Body of pancreas (tissue), 4 donors: Measurements from ENCODE around the gene CTXND1. TPM values are rescaled to one million over a fixed set of nuclear protein-coding genes. Genes with fewer than 3 reads are reported as not detected.

Source experiments
- ATAC-seq: fragments of 150-250 bp; one replicate; pipeline ENCODE4 v1.9.1; 2016
- DNase-seq, 4 donors: peaks; one replicate each; pipeline ENCODE4 v3.0.0-alpha.2; 2019
- H3K27ac ChIP-seq, 4 donors: fragments of 200-600 bp; sonication (generic); 1 replicate in 3 of 4; 2 replicates in 1 of 4; pipeline versions ENCODE4 v1.5.1 to v1.6.1; 2016 to 2019; ENCODE audit warnings: mild to moderate bottlenecking in 1 of 4, mixed read lengths in 1 of 4, moderate library complexity in 1 of 4
- H3K27me3 ChIP-seq, 2 donors: fragments of 200-600 bp; sonication (generic); one replicate each; pipeline ENCODE4 v1.6.0; 2016; ENCODE audit warnings: mild to moderate bottlenecking in 1 of 2
- H3K36me3 ChIP-seq, 2 donors: fragments of 200-600 bp; sonication (generic); replicated peaks in 1 of 2; 2 replicates each; pipeline ENCODE4 v1.5.1; 2016; ENCODE audit warnings: low read depth in 2 of 2; ENCODE audit not compliant: insufficient read depth in 1 of 2
- H3K4me1 ChIP-seq: fragments of 200-600 bp; sonication (generic); one replicate; pipeline ENCODE4 v1.6.0; 2016
- H3K4me3 ChIP-seq, 2 donors: fragments of 200-600 bp; sonication (generic); 1 replicate in 1 of 2; 2 replicates in 1 of 2; pipeline ENCODE4 v1.5.1; 2016 to 2019
- H3K9me3 ChIP-seq, 3 donors: fragments of 200-600 bp; sonication (generic); 1 replicate in 2 of 3; 2 replicates in 1 of 3; pipeline ENCODE4 v1.5.1; 2016
- POLR2A ChIP-seq, 3 donors: fragments of 450-650 bp; IDR thresholded peaks; one replicate each; pipeline ENCODE4 v1.6.1; 2016; ENCODE audit warnings: antibody characterized with exemption in 3 of 3, mild to moderate bottlenecking in 2 of 3
- WGBS, 2 donors: methylation state at CpG; one replicate each; pipeline ENCODE4 v1.1.5; 2017; 5-methylcytosine and 5-hydroxymethylcytosine counted together
- intact Hi-C: fragments of 100-400 bp; cut with DNase I; formaldehyde crosslinking; loops from one replicate; pipeline ENCODE4 v1.15.1; 2023
- total RNA-seq, 2 donors: library from RNA; depleted of rRNA; stranded (reverse); fragments of >200 nt; gene quantifications; one replicate each; pipeline ENCODE4 v1.1.0, GENCODE V29; 2016
- TF ChIP-seq, protein P1 (sequence below), 7 experiments: fragments of 450-650 bp in 4 of 7; fragments of 200-600 bp in 3 of 7; sonication (generic) in 3 of 7; IDR thresholded peaks; one replicate each; pipeline ENCODE4 v1.5.1; 2016 to 2019; ENCODE audit warnings: antibody characterized with exemption in 7 of 7

Gene CTXND1
- total RNA-seq, 2 donors from 2014 or later = 0.66 to 1.0 TPM

DNA sequence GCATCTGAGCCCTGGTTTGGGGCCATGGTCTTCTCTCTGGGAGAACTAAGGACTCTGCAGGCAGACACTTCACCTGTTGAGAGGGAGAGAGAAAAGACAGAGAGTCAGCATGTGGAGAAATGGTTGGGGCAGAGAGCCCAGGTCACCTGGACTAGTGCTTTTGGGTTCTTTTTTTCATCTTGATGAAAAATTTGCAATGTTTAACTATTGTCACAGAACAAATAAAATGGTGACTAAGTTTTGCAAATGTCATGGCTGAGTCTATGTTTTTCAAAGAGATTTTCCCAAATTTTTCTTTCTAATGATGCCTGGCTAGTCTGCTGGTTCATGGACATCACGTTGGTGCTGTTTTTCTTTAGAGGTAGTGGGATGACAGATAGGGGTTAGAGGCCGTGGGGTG lies 81.4 kb downstream of the CTXND1 start:
- no peaks in the 10 kb centered on the region for H3K36me3 ChIP-seq
- no peak overlapping the region for H3K27ac ChIP-seq
- H3K9me3 ChIP-seq = no peaks in the 10 kb centered on the region
- no peaks in the 10 kb centered on the region for H3K27me3 ChIP-seq
- no peak overlapping the region for H3K4me3 ChIP-seq
- TF ChIP-seq, protein P1, sequence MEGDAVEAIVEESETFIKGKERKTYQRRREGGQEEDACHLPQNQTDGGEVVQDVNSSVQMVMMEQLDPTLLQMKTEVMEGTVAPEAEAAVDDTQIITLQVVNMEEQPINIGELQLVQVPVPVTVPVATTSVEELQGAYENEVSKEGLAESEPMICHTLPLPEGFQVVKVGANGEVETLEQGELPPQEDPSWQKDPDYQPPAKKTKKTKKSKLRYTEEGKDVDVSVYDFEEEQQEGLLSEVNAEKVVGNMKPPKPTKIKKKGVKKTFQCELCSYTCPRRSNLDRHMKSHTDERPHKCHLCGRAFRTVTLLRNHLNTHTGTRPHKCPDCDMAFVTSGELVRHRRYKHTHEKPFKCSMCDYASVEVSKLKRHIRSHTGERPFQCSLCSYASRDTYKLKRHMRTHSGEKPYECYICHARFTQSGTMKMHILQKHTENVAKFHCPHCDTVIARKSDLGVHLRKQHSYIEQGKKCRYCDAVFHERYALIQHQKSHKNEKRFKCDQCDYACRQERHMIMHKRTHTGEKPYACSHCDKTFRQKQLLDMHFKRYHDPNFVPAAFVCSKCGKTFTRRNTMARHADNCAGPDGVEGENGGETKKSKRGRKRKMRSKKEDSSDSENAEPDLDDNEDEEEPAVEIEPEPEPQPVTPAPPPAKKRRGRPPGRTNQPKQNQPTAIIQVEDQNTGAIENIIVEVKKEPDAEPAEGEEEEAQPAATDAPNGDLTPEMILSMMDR (IDR thresholded peaks at IDR 0.05) = no peak
- no peak for TF ChIP-seq POLR2A (IDR thresholded peaks at IDR 0.05)
- 83 to 94% methylated on average over 2 of the region's 2 CpGs for WGBS, 2 donors
- DNase-seq (no peak), ATAC-seq (no peak)
- no peaks in the 10 kb centered on the region for H3K4me1 ChIP-seq
- intact Hi-C loops = loop anchor here (10.0 kb wide), 1 partner anchor 786 kb away; no protein-coding TSS in a partner anchor

DNA sequence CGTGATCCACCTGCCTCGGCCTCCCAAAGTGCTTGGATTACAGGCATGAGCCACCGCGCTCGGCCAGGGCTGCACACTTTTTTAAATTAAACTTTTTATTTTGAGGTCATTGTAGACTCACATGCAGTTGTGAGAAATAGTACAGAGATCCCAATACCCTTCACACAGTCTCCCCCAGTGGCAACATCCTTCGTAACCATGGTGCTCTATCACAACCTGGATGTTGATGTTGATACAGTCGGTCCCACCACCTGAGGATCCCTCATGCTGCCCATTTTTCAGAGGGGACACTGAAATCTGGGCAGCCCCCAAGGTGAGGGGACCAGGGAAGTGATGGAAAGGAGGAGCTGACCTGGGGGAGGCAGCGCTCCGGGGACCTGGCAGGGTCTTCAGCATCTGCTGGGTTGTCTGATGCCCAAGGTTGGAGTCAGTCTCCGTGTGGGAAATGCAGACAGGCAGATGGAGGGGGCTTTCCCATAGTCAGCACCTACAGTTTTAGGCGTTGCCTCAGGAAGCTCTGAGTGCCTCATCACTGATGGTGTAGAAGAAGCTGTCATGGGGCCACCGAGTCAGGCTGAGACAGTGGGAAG lies 82.2 kb downstream of the CTXND1 start:
- no peak for DNase-seq
- H3K4me3 ChIP-seq = no peak overlapping the region
- no peaks in the 10 kb centered on the region for H3K36me3 ChIP-seq
- intact Hi-C loops = loop anchor here (10.0 kb wide), 1 partner anchor 785 kb away; no protein-coding TSS in a partner anchor
- 88 to 92% methylated on average over 11 to 12 of the region's 12 CpGs for WGBS, 2 donors
- TF ChIP-seq POLR2A (IDR thresholded peaks at IDR 0.05) = no peak
- TF ChIP-seq, protein P1 (IDR thresholded peaks at IDR 0.05) = no peak
- H3K9me3 ChIP-seq = no peaks in the 10 kb centered on the region
- H3K27ac ChIP-seq = no peak overlapping the region
- no peak for ATAC-seq
- H3K4me1 ChIP-seq = no peaks in the 10 kb centered on the region
- no peaks in the 10 kb centered on the region for H3K27me3 ChIP-seq

DNA sequence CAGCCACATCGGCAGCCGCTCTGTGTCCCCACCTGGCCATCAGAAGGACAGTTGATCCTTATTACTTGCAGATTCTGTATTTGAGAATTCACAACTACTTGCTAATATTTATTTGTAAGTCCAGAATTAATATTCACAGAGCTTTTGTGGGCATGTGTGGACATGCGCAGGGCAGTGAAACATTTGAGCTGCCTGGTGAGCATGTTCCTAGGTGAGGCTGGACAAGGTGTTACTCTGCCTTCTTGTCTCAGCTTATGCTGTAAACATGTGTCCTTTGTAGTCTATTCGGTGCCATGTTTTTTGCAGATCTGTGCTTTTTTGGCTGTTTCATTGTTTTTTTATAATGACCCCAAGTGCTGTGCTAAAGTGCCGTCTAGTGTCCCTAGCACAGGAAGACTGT lies 83.6 kb downstream of the CTXND1 start:
- H3K4me1 ChIP-seq = no peaks in the 10 kb centered on the region
- WGBS, 2 donors = 71 to 87% methylated on average over 5 of the region's 5 CpGs
- H3K4me3 ChIP-seq = no peak overlapping the region
- TF ChIP-seq POLR2A (IDR thresholded peaks at IDR 0.05) = no peak
- TF ChIP-seq, protein P1 (IDR thresholded peaks at IDR 0.05) = no peak
- no peak for DNase-seq
- H3K27me3 ChIP-seq = no peaks in the 10 kb centered on the region
- H3K9me3 ChIP-seq = no peaks in the 10 kb centered on the region
- ATAC-seq = no peak
- intact Hi-C loops = no loop called here
- H3K27ac ChIP-seq = no peak overlapping the region
- H3K36me3 ChIP-seq = no peaks in the 10 kb centered on the region

DNA sequence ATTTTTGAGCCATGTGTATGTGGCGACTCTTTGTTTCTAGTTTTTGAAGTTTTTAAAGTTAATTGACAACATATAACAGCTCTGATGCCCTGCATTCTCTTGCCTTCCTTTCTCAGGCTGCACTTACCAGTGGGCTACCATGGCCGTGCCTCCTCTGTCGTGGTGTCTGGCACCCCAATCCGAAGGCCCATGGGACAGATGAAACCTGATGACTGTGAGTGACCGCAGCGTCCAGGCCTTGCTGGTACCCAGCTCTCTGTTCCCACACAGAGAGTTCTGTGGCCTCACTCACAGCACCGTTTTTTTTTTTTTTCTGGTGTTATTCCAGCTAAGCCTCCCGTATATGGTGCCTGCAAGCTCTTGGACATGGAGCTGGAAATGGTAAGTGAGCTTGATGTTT lies 84.1 kb downstream of the CTXND1 start:
- H3K36me3 ChIP-seq = no peaks in the 10 kb centered on the region
- H3K9me3 ChIP-seq = no peaks in the 10 kb centered on the region
- intact Hi-C loops = no loop called here
- no peaks in the 10 kb centered on the region for H3K27me3 ChIP-seq
- ATAC-seq (no peak), DNase-seq (no peak)
- WGBS, 2 donors = 91 to 92% methylated on average over 8 of the region's 8 CpGs
- no peak overlapping the region for H3K4me3 ChIP-seq
- no peak overlapping the region for H3K27ac ChIP-seq
- H3K4me1 ChIP-seq = peaks cover 3% of the 10 kb centered on the region
- TF ChIP-seq POLR2A (IDR thresholded peaks at IDR 0.05) = no peak
- TF ChIP-seq, protein P1 (IDR thresholded peaks at IDR 0.05) = no peak

DNA sequence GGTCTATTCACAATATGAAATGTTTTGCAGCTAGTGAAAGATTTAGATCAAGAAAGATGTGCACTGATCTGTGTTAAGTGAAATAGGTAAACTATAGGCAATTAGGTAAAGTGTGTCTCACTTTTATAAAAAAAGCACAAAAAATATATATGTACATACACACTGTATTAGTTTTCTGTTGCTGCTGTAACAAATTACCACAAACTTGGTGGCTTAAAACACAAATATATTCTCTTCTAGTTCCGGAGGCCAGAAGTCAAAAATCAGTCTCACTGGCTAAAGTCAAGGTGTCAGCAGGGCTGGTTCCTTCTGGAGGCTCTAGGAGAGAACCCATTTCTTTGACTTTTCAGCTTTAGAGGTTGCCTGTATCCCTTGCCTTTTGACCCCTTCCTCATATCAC lies 88.1 kb downstream of the CTXND1 start:
- 93 to 94% methylated on average over 1 of the region's 1 CpG for WGBS, 2 donors
- Histone ChIP-seq H3K9me3 (no peaks in the 10 kb centered on the region), H3K36me3 (no peaks in the 10 kb centered on the region), H3K27me3 (no peaks in the 10 kb centered on the region), H3K4me3 (no peak overlapping the region), H3K4me1 (peaks cover 17% of the 10 kb centered on the region), H3K27ac (no peak overlapping the region)
- intact Hi-C loops = no loop called here
- ATAC-seq (no peak), DNase-seq (no peak)
- TF ChIP-seq, protein P1 (IDR thresholded peaks at IDR 0.05) = no peak
- no peak for TF ChIP-seq POLR2A (IDR thresholded peaks at IDR 0.05)
